GM21360 (cell line): ENCODE results near the gene GALR1.

Experiments
- ATAC-seq: cut with Tn5 transposase; IDR thresholded peaks from one replicate; pipeline ENCODE4 v1.9.1; 2021; ENCODE audit warnings: mild to moderate bottlenecking, moderate library complexity; ENCODE audit not compliant: unreplicated experiment

The GALR1 gene

GRCh38 chr18:77316641-77317040 lies 67.0 kb downstream of the GALR1 start:
- no peak for ATAC-seq

GRCh38 chr18:77320971-77321559 lies 71.4 kb downstream of the GALR1 start:
- no peak for ATAC-seq

GRCh38 chr18:77321823-77322805 lies 72.5 kb downstream of the GALR1 start:
- ATAC-seq, result no peak

GRCh38 chr18:77323640-77324299 lies 74.1 kb downstream of the GALR1 start:
- no peak for ATAC-seq
